GM18499 (cell line): Measurements from ENCODE around the gene ETV4.

ENCODE experiments used
- ATAC-seq: cut with Tn5 transposase; IDR thresholded peaks from one replicate; pipeline ENCODE4 v1.9.1; 2021; ENCODE audit warnings: moderate number of reproducible peaks; ENCODE audit not compliant: insufficient read depth, unreplicated experiment

ETV4 gene

GRCh38 chr17:43546319-43547188 is at the start of gene ETV4:
ETV4 (minus strand) TSS chr17:43546340; CDS start chr17:43545617, 723 bp downstream.
- no peak for ATAC-seq

- no peak for ATAC-seq
These were observed 49.3 kb upstream of the ETV4 start for GRCh38 chr17:43595466-43595865.

- ATAC-seq = no peak
These were observed 45.8 kb upstream of the ETV4 start for GRCh38 chr17:43591779-43592562.

GRCh38 chr17:43591001-43591400 is 44.9 kb upstream of the ETV4 start:
- ATAC-seq = no peak

GRCh38 chr17:43588664-43589435 is 42.7 kb upstream of the ETV4 start:
- no peak for ATAC-seq

GRCh38 chr17:43588121-43588520 is 42.0 kb upstream of the ETV4 start:
- ATAC-seq = no peak

- ATAC-seq = no peak
These were observed 41.5 kb upstream of the ETV4 start for GRCh38 chr17:43587647-43588046.

GRCh38 chr17:43584666-43585102 is 38.5 kb upstream of the ETV4 start:
- ATAC-seq = no peak

- no peak for ATAC-seq
These were observed 37.2 kb upstream of the ETV4 start for GRCh38 chr17:43583332-43583731.

- ATAC-seq = no peak
These were observed 35.5 kb upstream of the ETV4 start for GRCh38 chr17:43581613-43582012.

- ATAC-seq = no peak
These were observed 35.0 kb upstream of the ETV4 start for GRCh38 chr17:43581130-43581529.

- no peak for ATAC-seq
These were observed 33.5 kb upstream of the ETV4 start for GRCh38 chr17:43579566-43580140.

- no peak for ATAC-seq
These were observed 32.8 kb upstream of the ETV4 start for GRCh38 chr17:43578699-43579565.

- ATAC-seq = no peak
These were observed 32.2 kb upstream of the ETV4 start for GRCh38 chr17:43578404-43578698.

- no peak for ATAC-seq
These were observed 31.7 kb upstream of the ETV4 start for GRCh38 chr17:43577664-43578403.

- no peak for ATAC-seq
These were observed 30.6 kb upstream of the ETV4 start for GRCh38 chr17:43576563-43577229.

- no peak for ATAC-seq
These were observed 28.9 kb upstream of the ETV4 start for GRCh38 chr17:43574896-43575525.

- no peak for ATAC-seq
These were observed 28.2 kb upstream of the ETV4 start for GRCh38 chr17:43574348-43574747.
